Parathyroid adenoma (tissue), 2 donors: ENCODE results near the gene STAT5A.
"Not testable (repeated sequence)": the region's sequence is repeated elsewhere in the genome, so short reads cannot be mapped to it uniquely, and the experiment has no call there.

Source experiments
- H2AFZ ChIP-seq: fragments of 300-600 bp; sonication (generic); one replicate; pipeline ENCODE4 v1.7.0; 2017; ENCODE audit warnings: antibody characterized with exemption, mild to moderate bottlenecking
- H3K27ac ChIP-seq: fragments of 300-600 bp; sonication (generic); one replicate; pipeline ENCODE4 v1.7.0; 2017
- H3K27me3 ChIP-seq: fragments of 300-600 bp; sonication (generic); one replicate; pipeline ENCODE4 v1.7.0; 2017; ENCODE audit warnings: low read length; ENCODE audit not compliant: control insufficient read depth, insufficient read depth
- H3K36me3 ChIP-seq: fragments of 300-600 bp; sonication (generic); one replicate; pipeline ENCODE4 v1.7.0; 2017; ENCODE audit warnings: low read length; ENCODE audit not compliant: control insufficient read depth, insufficient read depth
- H3K4me1 ChIP-seq: fragments of 300-600 bp; sonication (generic); one replicate; pipeline ENCODE4 v1.7.0; 2017; ENCODE audit warnings: control low read depth
- H3K4me2 ChIP-seq: fragments of 300-600 bp; sonication (generic); one replicate; pipeline ENCODE4 v1.7.0; 2017; ENCODE audit warnings: low read length
- H3K4me3 ChIP-seq: fragments of 300-600 bp; sonication (generic); one replicate; pipeline ENCODE4 v1.7.0; 2017; ENCODE audit warnings: low read depth, low read length
- H3K79me2 ChIP-seq: fragments of 300-600 bp; sonication (generic); one replicate; pipeline ENCODE4 v1.7.0; 2017; ENCODE audit warnings: control low read depth
- H3K9ac ChIP-seq: fragments of 300-600 bp; sonication (generic); one replicate; pipeline ENCODE4 v1.7.0; 2017; ENCODE audit warnings: mild to moderate bottlenecking
- H3K9me3 ChIP-seq: fragments of 300-600 bp; sonication (generic); one replicate; pipeline ENCODE4 v1.7.0; 2017; ENCODE audit warnings: low read length; ENCODE audit not compliant: control insufficient read depth
- CTCF ChIP-seq: fragments of 300-600 bp; sonication (generic); IDR thresholded peaks from one replicate; pipeline ENCODE4 v1.7.0; 2017; ENCODE audit warnings: antibody characterized with exemption, mild to moderate bottlenecking
- donor health status: primary hyperparathyroidism.

Gene STAT5A

GRCh38 chr17:42304187-42305030 lies 16.1 kb downstream of the STAT5A start:
- no peak overlapping the region for H3K4me3 ChIP-seq
- H3K27me3 ChIP-seq, result no peaks in the 10 kb centered on the region
- TF ChIP-seq CTCF, result no peak
- no peak overlapping the region for H3K27ac ChIP-seq
- H3K36me3 ChIP-seq, result no peaks in the 10 kb centered on the region
- H3K9me3 ChIP-seq, result no peaks in the 10 kb centered on the region
- H3K79me2 ChIP-seq, result no peaks in the 10 kb centered on the region
- no peaks in the 10 kb centered on the region for H3K4me1 ChIP-seq
- no peak overlapping the region for H2AFZ ChIP-seq
- no peak overlapping the region for H3K9ac ChIP-seq
- H3K4me2 ChIP-seq, result no peak overlapping the region

- not testable (repeated sequence) for H3K36me3 ChIP-seq, H3K9me3 ChIP-seq, H3K9ac ChIP-seq, H3K79me2 ChIP-seq, H3K4me1 ChIP-seq, H3K27ac ChIP-seq, H3K4me2 ChIP-seq, H3K4me3 ChIP-seq, H2AFZ ChIP-seq, H3K27me3 ChIP-seq
These were observed 16.7 kb downstream of the STAT5A start for GRCh38 chr17:42305031-42305330.

- H3K36me3 ChIP-seq, result no peaks in the 10 kb centered on the region
These were observed 17.5 kb downstream of the STAT5A start for GRCh38 chr17:42305543-42306384.

GRCh38 chr17:42306385-42306667 lies 18.0 kb downstream of the STAT5A start:
- Histone ChIP-seq H3K4me3 (no peak overlapping the region), H3K27ac (no peak overlapping the region), H3K9ac (no peak overlapping the region), H3K9me3 (no peaks in the 10 kb centered on the region), H3K27me3 (no peaks in the 10 kb centered on the region), H2AFZ (no peak overlapping the region), H3K36me3 (no peaks in the 10 kb centered on the region), H3K79me2 (no peaks in the 10 kb centered on the region), H3K4me2 (no peak overlapping the region), H3K4me1 (no peaks in the 10 kb centered on the region)
- no peak for TF ChIP-seq CTCF

More at GRCh38 chr17:42305543-42306384, 17.5 kb downstream of the STAT5A start:
- Histone ChIP-seq H2AFZ (no peak overlapping the region), H3K27ac (no peak overlapping the region), H3K79me2 (no peaks in the 10 kb centered on the region), H3K4me1 (no peaks in the 10 kb centered on the region), H3K27me3 (no peaks in the 10 kb centered on the region), H3K9me3 (no peaks in the 10 kb centered on the region), H3K9ac (no peak overlapping the region), H3K4me3 (no peak overlapping the region), H3K4me2 (no peak overlapping the region)
- TF ChIP-seq CTCF, result no peak

GRCh38 chr17:42307362-42307927 lies 19.1 kb downstream of the STAT5A start:
- no peaks in the 10 kb centered on the region for H3K36me3 ChIP-seq
- H3K27me3 ChIP-seq, result no peaks in the 10 kb centered on the region
- no peak overlapping the region for H3K4me2 ChIP-seq
- H3K4me1 ChIP-seq, result no peaks in the 10 kb centered on the region
- no peaks in the 10 kb centered on the region for H3K79me2 ChIP-seq
- no peak overlapping the region for H3K4me3 ChIP-seq
- H2AFZ ChIP-seq, result no peak overlapping the region
- no peak overlapping the region for H3K27ac ChIP-seq
- no peak overlapping the region for H3K9ac ChIP-seq
- no peak for TF ChIP-seq CTCF
- H3K9me3 ChIP-seq, result no peaks in the 10 kb centered on the region
